ENCODE results near the gene NSD1. TPM values are rescaled to one million over a fixed set of nuclear protein-coding genes. Genes with fewer than 3 reads are reported as not detected.
A peak's percentile ranks its signal among the peaks of the same experiment; 100 is the strongest.

Gene NSD1
- polyA plus RNA-seq, 1 donor (not counting 4 experiments of a cell fraction or from before 2014, with no cell fraction given), result 13.6 TPM

DNA sequence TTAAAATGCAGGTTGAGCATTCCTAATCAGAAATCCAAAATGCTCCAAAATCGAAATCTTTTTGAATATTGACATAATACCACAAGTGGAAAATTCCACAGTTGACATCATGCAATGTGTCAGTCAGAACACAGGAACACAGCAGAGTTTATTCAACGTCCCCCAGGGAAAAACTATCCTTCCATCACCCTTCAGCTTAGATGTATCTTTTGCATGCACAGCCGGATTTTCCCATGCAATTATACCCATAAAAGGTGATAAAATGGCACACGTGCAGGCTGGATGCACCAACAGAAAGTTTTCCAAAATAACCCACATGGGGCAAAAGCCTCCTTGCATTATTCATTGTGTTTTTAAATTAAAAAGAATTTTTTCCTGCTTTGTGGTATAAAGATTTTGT is 98.8 kb downstream of the NSD1 start:
- peaks cover 19% of the 10 kb centered on the region for H3K79me2 ChIP-seq (ENCODE audit: control insufficient read depth, insufficient read depth, low read length)

DNA sequence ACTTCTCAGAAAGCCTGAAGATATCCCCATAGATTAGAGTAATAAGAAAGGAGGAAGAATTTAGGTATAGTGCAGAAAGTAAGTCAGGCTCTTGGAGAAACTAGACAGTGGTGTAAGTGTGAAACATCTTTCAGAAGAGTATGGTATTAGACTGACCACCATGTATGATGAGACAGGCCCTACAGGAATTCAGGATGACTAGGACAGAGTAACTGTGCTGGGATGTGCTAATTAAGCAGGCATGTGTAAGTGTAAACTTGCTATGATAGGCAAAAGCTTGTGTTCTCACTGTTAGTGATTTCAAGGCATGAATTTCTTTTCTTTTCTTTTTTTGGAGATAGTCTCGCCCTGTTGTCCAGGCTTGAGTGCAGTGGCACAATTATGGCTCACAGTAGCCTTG is 99.2 kb downstream of the NSD1 start:
- Histone ChIP-seq H3K9ac (ENCODE audit: control insufficient read depth, extremely low read depth, insufficient read depth, low read length) (peak overlapping the region; percentile 51), H3K9me3 (ENCODE audit: control insufficient read depth, low read depth, low read length) (no peaks in the 10 kb centered on the region), H3K27ac (ENCODE audit: control insufficient read depth, insufficient read depth, low read length) (peak overlapping the region; percentile 64), H3K4me3 (ENCODE audit: control insufficient read depth in 2 of 3, extremely low read depth in 1 of 3, insufficient read depth in 2 of 3, low read depth in 1 of 3, low read length in 3 of 3) (peak overlapping the region in 2 of 3 experiments; percentile 24 to 36), H3K4me1 (ENCODE audit: control insufficient read depth, extremely low read depth, insufficient read depth, low read length) (peaks cover 21% of the 10 kb centered on the region), H3K79me2 (ENCODE audit: control insufficient read depth, insufficient read depth, low read length) (peaks cover 18% of the 10 kb centered on the region), H3K27me3 (ENCODE audit: control insufficient read depth, extremely low read depth, insufficient read depth, low read length) (no peaks in the 10 kb centered on the region), H2AFZ (ENCODE audit: control insufficient read depth, low read length) (no peak overlapping the region), H4K20me1 (ENCODE audit: control insufficient read depth, extremely low read depth, insufficient read depth, low read length) (no peaks in the 10 kb centered on the region), H3K36me3 (ENCODE audit: control insufficient read depth in 2 of 2, extremely low read depth in 1 of 2, insufficient read depth in 2 of 2, low read length in 2 of 2) (peaks cover 5 to 7% of the 10 kb centered on the region in 2 experiments), H3K9me1 (ENCODE audit: control insufficient read depth, extremely low read depth, insufficient read depth, low read length) (peaks cover 2% of the 10 kb centered on the region), H3K4me2 (ENCODE audit: control insufficient read depth, extremely low read depth, insufficient read depth, low read depth, low read length) (peak overlapping the region; percentile 62)
- FAIRE-seq, result peak; percentile 36
- no peak for DNase-seq (ENCODE audit: low read depth, low spot score)
- dilution Hi-C loops (cut with MboI; ENCODE audit: extremely low pct_ligation_motif_present, low sequenced_read_pairs), result no loop called here
- TF ChIP-seq, protein P1, sequence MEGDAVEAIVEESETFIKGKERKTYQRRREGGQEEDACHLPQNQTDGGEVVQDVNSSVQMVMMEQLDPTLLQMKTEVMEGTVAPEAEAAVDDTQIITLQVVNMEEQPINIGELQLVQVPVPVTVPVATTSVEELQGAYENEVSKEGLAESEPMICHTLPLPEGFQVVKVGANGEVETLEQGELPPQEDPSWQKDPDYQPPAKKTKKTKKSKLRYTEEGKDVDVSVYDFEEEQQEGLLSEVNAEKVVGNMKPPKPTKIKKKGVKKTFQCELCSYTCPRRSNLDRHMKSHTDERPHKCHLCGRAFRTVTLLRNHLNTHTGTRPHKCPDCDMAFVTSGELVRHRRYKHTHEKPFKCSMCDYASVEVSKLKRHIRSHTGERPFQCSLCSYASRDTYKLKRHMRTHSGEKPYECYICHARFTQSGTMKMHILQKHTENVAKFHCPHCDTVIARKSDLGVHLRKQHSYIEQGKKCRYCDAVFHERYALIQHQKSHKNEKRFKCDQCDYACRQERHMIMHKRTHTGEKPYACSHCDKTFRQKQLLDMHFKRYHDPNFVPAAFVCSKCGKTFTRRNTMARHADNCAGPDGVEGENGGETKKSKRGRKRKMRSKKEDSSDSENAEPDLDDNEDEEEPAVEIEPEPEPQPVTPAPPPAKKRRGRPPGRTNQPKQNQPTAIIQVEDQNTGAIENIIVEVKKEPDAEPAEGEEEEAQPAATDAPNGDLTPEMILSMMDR (optimal IDR thresholded peaks at IDR 0.05 in 1 of 3, IDR thresholded peaks at IDR 0.05 in 1 of 3, conservative IDR thresholded peaks at IDR 0.05 in 1 of 3; ENCODE audit: extremely low read depth in 1 of 3, insufficient read depth in 2 of 3, low read length in 3 of 3), result no peak
- TF ChIP-seq EZH2 (IDR thresholded peaks at IDR 0.05; ENCODE audit: low read length), result no peak

More for the DNA sequence above, 98.8 kb downstream of the NSD1 start:
- Histone ChIP-seq H4K20me1 (ENCODE audit: control insufficient read depth, extremely low read depth, insufficient read depth, low read length) (no peaks in the 10 kb centered on the region), H3K36me3 (ENCODE audit: control insufficient read depth in 2 of 2, extremely low read depth in 1 of 2, insufficient read depth in 2 of 2, low read length in 2 of 2) (peaks cover 5 to 7% of the 10 kb centered on the region in 2 experiments), H3K27me3 (ENCODE audit: control insufficient read depth, extremely low read depth, insufficient read depth, low read length) (no peaks in the 10 kb centered on the region), H3K4me3 (ENCODE audit: control insufficient read depth in 2 of 3, extremely low read depth in 1 of 3, insufficient read depth in 2 of 3, low read depth in 1 of 3, low read length in 3 of 3) (no peak overlapping the region), H3K9me1 (ENCODE audit: control insufficient read depth, extremely low read depth, insufficient read depth, low read length) (peaks cover 2% of the 10 kb centered on the region), H3K4me1 (ENCODE audit: control insufficient read depth, extremely low read depth, insufficient read depth, low read length) (peaks cover 21% of the 10 kb centered on the region), H3K9me3 (ENCODE audit: control insufficient read depth, low read depth, low read length) (no peaks in the 10 kb centered on the region), H3K4me2 (ENCODE audit: control insufficient read depth, extremely low read depth, insufficient read depth, low read depth, low read length) (peak overlapping the region; percentile 62), H2AFZ (ENCODE audit: control insufficient read depth, low read length) (no peak overlapping the region), H3K27ac (ENCODE audit: control insufficient read depth, insufficient read depth, low read length) (no peak overlapping the region), H3K9ac (ENCODE audit: control insufficient read depth, extremely low read depth, insufficient read depth, low read length) (no peak overlapping the region)
- FAIRE-seq (no peak), DNase-seq (ENCODE audit: low read depth, low spot score) (no peak)
- no peak for TF ChIP-seq EZH2 (IDR thresholded peaks at IDR 0.05; ENCODE audit: low read length)
- TF ChIP-seq, protein P1 (optimal IDR thresholded peaks at IDR 0.05 in 1 of 3, IDR thresholded peaks at IDR 0.05 in 1 of 3, conservative IDR thresholded peaks at IDR 0.05 in 1 of 3; ENCODE audit: extremely low read depth in 1 of 3, insufficient read depth in 2 of 3, low read length in 3 of 3), result no peak
- dilution Hi-C loops (cut with MboI; ENCODE audit: extremely low pct_ligation_motif_present, low sequenced_read_pairs), result no loop called here

Measured in keratinocyte (primary cell).